Urinary bladder (tissue), 4 donors: Measurements from ENCODE around the gene TNS2. TPM values are rescaled to one million over a fixed set of nuclear protein-coding genes. Genes with fewer than 3 reads are reported as not detected.
A peak's percentile ranks its signal among the peaks of the same experiment; 100 is the strongest.

Source experiments
- DNase-seq: peaks from one replicate; pipeline ENCODE4 v3.0.0-alpha.2; 2015; ENCODE audit errors: extremely low spot score
- H3K27ac ChIP-seq: one replicate; pipeline ENCODE4 v1.5.1; 2013; ENCODE audit warnings: low read depth, mild to moderate bottlenecking, moderate library complexity
- H3K36me3 ChIP-seq: one replicate; pipeline ENCODE4 v1.6.1; 2013; ENCODE audit warnings: mild to moderate bottlenecking, moderate library complexity; ENCODE audit not compliant: insufficient read depth
- H3K4me1 ChIP-seq: one replicate; pipeline ENCODE4 v1.6.1; 2013; ENCODE audit warnings: mild to moderate bottlenecking, moderate library complexity; ENCODE audit not compliant: insufficient read depth
- H3K4me3 ChIP-seq: one replicate; pipeline ENCODE4 v1.5.1; 2013; ENCODE audit warnings: low read depth, low read length
- WGBS: extraction: QIAGEN DNeasy Blood & Tissue Kit; methylation state at CpG from one replicate; pipeline ENCODE4 v1.1.7; 2013; 5-methylcytosine and 5-hydroxymethylcytosine counted together
- polyA plus RNA-seq: library from polyadenylated mRNA; stranded (reverse); fragments of 200-250 nt; gene quantifications from one replicate; pipeline ENCODE4 v1.2.3, GENCODE V29; 2013
- total RNA-seq: library from RNA; depleted of rRNA; stranded (reverse); fragments of >200 nt; gene quantifications from one replicate; pipeline ENCODE4 v1.2.3, GENCODE V29; 2014
- donor health status: healthy with polysubstance abuse.
- donor health status: healthy.

TNS2 gene
- total and polyA plus RNA-seq, 2 donors, result 57.9 to 178 TPM

GRCh38 chr12:53056296-53056695 is 6.4 kb downstream of the TNS2 start:
- Histone ChIP-seq H3K4me3 (no peak overlapping the region), H3K36me3 (no peaks in the 10 kb centered on the region), H3K27ac (no peak overlapping the region), H3K4me1 (no peaks in the 10 kb centered on the region)
- DNase-seq, result no peak
- 83% methylated on average over 5 of the region's 5 CpGs for WGBS

GRCh38 chr12:53056901-53057300 is 7.0 kb downstream of the TNS2 start:
- H3K36me3 ChIP-seq, result no peaks in the 10 kb centered on the region
- no peak overlapping the region for H3K4me3 ChIP-seq
- no peak overlapping the region for H3K27ac ChIP-seq
- 90% methylated on average over 7 of the region's 7 CpGs for WGBS
- no peak for DNase-seq
- no peaks in the 10 kb centered on the region for H3K4me1 ChIP-seq

- Histone ChIP-seq H3K27ac (no peak overlapping the region), H3K36me3 (no peaks in the 10 kb centered on the region), H3K4me1 (no peaks in the 10 kb centered on the region), H3K4me3 (no peak overlapping the region)
- WGBS, result 88% methylated on average over 13 of the region's 13 CpGs
- DNase-seq, result no peak
These were observed 8.1 kb downstream of the TNS2 start for GRCh38 chr12:53057816-53058500.

- DNase-seq, result no peak
- H3K4me3 ChIP-seq, result no peak overlapping the region
- no peak overlapping the region for H3K27ac ChIP-seq
- 76% methylated on average over 35 of the region's 35 CpGs for WGBS
- H3K36me3 ChIP-seq, result no peaks in the 10 kb centered on the region
- H3K4me1 ChIP-seq, result no peaks in the 10 kb centered on the region
These were observed 9.0 kb downstream of the TNS2 start for GRCh38 chr12:53058674-53059433.

- no peak for DNase-seq
- Histone ChIP-seq H3K36me3 (no peaks in the 10 kb centered on the region), H3K27ac (no peak overlapping the region), H3K4me3 (no peak overlapping the region), H3K4me1 (no peaks in the 10 kb centered on the region)
- 90% methylated on average over 24 of the region's 24 CpGs for WGBS
These were observed 9.7 kb downstream of the TNS2 start for GRCh38 chr12:53059434-53060063.

GRCh38 chr12:53060064-53060720 is 10.3 kb downstream of the TNS2 start:
- whole genome bisulfite sequencing, result 83% methylated on average over 17 of the region's 17 CpGs
- Histone ChIP-seq H3K4me3 (no peak overlapping the region), H3K36me3 (no peaks in the 10 kb centered on the region), H3K27ac (no peak overlapping the region), H3K4me1 (no peaks in the 10 kb centered on the region)
- no peak for DNase-seq

- H3K4me3 ChIP-seq, result no peak overlapping the region
- no peak for DNase-seq
- no peaks in the 10 kb centered on the region for H3K4me1 ChIP-seq
- H3K27ac ChIP-seq, result peak overlapping the region; percentile 18
- H3K36me3 ChIP-seq, result no peaks in the 10 kb centered on the region
- WGBS, result 64% methylated on average over 18 of the region's 18 CpGs
These were observed 10.9 kb downstream of the TNS2 start for GRCh38 chr12:53060721-53061276.

GRCh38 chr12:53061404-53062010 is 11.6 kb downstream of the TNS2 start:
- DNase-seq, result no peak
- WGBS, result 72% methylated on average over 5 of the region's 5 CpGs
- H3K4me3 ChIP-seq, result no peak overlapping the region
- H3K27ac ChIP-seq, result no peak overlapping the region
- no peaks in the 10 kb centered on the region for H3K36me3 ChIP-seq
- H3K4me1 ChIP-seq, result no peaks in the 10 kb centered on the region

GRCh38 chr12:53062011-53062961 is 12.4 kb downstream of the TNS2 start:
- H3K4me1 ChIP-seq, result no peaks in the 10 kb centered on the region
- H3K27ac ChIP-seq, result no peak overlapping the region
- DNase-seq, result no peak
- H3K4me3 ChIP-seq, result no peak overlapping the region
- WGBS, result 76% methylated on average over 20 of the region's 20 CpGs
- H3K36me3 ChIP-seq, result no peaks in the 10 kb centered on the region

GRCh38 chr12:53062977-53063707 is 13.3 kb downstream of the TNS2 start:
- Histone ChIP-seq H3K27ac (peak overlapping the region; percentile 40), H3K4me1 (no peaks in the 10 kb centered on the region), H3K36me3 (no peaks in the 10 kb centered on the region), H3K4me3 (no peak overlapping the region)
- WGBS, result 68% methylated on average over 14 of the region's 14 CpGs
- DNase-seq, result no peak

GRCh38 chr12:53063708-53064612 is 14.1 kb downstream of the TNS2 start:
- H3K27ac ChIP-seq, result peak overlapping the region; percentile 40
- no peak overlapping the region for H3K4me3 ChIP-seq
- no peaks in the 10 kb centered on the region for H3K4me1 ChIP-seq
- DNase-seq, result no peak
- H3K36me3 ChIP-seq, result no peaks in the 10 kb centered on the region
- WGBS, result 47% methylated on average over 13 of the region's 13 CpGs
